HuH-7 (cell line): ENCODE measurements around the gene STRIT1.

Source experiments
- DNase-seq: peaks from one replicate; pipeline ENCODE4 v3.0.0; 2011; ENCODE audit warnings: low spot score

The STRIT1 gene

DNA sequence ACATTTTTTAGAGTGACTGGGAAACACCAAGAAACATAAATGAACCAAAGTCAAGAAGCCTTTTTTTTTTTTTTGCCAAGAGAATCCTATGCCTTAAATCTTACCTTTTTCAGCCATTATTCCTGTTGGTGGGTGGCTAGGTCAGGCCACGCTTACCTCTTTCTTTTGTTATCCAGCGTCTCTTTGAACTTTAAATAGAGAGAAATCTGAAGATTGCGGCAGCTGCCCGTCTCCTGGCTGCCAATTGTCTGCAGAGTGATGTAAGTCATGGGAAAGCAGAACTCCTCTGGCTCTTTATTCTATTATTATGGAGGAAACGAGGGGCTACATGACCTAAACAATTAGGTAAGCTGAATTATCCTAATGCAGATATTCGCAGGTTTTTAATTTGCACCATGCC is at the start of gene STRIT1:
TSS of gene STRIT1 (minus strand) at position 168 of the 400 bp plus-strand sequence.
- DNase-seq = no peak

DNA sequence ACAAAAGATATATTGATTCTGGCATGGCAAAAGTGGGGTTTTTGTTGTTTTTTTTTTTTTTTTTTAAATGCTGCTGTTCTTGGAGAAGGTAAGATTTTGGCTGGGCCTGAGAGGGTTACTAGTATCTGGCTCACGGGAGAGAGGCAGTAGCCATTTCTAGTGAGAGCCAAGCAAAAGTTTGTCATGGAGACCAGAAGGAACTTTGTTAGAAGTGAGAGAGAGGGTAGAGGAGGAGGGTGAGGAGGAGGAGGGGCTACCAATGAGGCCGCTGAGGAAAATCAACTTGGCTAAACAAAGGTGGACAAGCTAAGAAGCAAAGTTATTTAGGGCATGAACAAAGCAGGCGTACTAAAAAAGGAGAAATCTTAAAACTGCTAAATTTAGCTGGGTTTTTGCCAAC is 48.9 kb upstream of the STRIT1 start:
- no peak for DNase-seq

DNA sequence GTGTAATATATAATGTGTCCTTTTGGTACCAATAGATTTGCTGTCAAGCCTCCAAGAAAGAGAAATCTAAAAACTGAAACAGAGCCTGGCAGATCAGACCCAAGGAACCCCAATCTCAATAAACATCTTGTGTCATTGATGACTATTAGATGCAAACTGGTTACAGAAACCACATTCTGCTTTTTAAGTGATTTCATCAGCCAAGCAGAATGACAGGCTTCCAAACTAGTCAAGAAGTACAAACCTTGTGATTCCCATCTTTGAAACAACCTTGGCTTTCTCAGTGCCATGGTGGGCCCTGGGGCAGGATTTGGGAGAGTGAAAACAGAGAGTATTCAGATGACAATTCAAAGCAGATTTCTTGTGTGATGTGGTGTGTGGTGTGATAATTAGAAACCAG is 45.6 kb upstream of the STRIT1 start:
- no peak for DNase-seq

DNA sequence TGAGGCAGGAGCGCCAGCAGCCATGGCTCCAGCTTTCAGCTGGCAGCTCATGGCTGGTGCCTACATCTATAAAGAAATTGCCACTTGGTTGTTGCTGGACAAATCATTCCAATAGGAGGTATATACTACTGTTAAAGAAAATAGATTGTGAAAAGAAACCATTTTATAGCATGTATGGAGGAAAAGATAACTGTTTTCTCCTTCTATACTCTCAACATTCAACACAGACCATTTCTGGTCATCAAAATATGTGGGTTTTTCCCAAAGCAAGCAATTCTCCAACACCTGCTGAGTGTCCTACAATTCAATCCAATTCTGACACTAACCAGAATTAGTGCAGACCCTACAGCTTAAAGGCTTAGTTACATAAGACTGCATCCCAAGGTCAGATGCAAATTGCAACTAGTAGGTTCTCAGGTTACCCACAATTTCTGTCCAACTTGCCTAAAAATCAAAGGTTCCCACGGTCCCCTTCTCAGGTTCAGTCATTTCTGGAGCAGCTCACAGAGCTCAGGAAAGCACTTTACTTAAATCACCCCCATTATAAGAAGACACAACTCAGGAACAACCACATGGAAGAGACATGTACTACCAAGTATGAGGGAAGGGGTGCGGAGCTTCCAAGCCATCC is 42.4 kb upstream of the STRIT1 start:
- DNase-seq = no peak

DNA sequence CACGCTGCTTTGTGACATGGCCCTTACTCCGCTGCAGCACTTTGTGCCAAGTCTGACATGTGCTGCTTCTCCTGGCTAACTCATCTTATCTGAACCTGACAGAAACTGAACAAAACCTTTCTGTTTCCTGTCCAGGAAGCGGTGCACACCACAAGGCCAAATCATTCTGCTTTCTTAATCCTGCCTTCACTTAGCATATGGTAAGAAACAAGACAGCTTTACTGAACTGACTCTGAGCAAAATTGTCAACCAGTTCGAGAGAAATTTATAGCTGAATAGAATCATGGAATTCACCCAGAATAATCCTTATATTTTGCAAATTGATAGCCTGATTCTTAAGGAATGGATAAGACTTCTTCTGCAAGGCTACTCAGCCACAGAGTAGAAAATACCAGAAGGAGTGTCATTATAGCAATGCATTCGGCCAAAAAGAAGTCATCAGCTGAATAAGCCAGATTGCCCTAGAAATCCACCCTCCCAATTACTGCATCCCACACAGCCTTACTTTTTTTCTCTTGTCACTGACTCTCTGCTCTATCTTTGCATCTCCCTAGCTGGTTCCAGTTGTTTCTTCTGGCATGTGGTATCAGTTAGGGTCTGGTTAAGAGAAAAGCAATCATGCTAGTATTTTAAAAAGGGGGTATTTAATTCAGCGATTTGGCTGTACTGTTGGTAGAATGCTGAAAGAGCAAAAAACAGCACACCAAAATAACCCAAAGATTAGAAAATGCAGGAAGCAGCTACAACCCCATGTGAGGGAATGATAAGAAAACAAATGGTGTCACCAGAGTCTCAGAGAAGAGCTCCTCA is 41.6 kb upstream of the STRIT1 start:
- DNase-seq = no peak

DNA sequence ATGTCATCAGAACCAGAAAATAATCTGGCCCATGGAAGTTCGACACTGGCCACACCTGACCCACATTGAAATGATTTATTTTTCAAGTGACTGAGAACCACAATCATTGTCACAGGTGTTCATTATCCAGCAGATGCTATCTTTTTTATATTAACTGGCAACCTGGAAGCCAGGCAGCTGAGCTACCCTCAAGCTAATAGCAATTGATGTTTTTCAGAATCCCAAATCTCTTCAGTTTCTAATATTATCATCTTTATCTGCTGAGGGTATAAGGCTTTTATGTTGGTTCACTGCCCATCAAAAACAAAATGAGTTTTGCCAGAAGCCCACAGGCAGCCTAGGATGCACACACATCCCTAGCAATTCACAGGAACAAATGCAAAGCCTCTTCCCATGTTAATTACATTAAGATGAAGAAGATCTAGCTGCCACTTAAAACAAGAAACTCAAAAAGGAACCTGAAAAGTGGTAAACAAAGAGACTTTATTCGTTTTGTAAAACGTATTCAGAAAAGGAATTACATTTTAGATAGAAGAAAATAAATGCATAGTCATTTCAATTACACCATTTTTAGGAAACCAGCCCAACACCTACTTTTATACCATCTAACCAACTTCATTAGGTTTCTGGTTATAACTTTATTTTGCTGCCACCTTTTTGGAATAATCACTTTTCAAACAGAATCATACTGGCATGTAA is 40.9 kb upstream of the STRIT1 start:
- DNase-seq = no peak

DNA sequence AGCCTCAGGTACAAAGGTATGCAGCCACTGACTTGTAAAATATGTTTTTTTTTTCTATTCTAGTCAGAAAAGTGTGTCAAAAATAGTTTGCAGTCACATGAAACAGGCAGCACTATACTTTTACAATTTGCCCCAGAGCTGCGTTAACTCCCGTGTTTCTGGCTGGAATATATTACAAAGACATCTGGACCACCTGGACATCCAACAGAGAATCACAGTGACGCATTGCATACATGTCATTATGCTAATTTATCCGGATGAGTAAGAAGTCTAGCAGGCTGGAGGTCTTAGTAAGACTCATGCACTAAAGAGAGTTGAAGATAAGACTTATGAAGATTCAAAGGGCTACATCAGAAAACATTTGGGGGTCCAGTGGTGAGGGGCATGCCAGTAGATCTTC is 39.2 kb upstream of the STRIT1 start:
- no peak for DNase-seq

DNA sequence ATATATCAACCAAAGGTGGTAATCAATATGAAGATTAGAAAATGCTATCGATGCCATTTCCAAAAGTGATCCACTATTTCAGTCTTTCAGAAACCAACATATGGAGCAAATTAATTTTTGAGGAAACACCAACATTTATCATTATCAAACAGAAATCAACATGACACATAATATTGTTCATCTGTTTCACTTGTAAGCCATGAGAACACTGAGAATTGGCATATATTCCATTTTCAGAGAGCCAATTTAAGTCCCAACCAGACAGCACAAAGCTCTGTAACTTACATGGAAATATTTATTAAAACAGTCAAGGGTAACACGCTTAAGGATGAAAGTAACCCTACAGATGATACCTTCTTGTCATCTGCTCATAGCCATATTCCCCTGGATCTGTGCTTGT is 37.6 kb upstream of the STRIT1 start:
- no peak for DNase-seq

DNA sequence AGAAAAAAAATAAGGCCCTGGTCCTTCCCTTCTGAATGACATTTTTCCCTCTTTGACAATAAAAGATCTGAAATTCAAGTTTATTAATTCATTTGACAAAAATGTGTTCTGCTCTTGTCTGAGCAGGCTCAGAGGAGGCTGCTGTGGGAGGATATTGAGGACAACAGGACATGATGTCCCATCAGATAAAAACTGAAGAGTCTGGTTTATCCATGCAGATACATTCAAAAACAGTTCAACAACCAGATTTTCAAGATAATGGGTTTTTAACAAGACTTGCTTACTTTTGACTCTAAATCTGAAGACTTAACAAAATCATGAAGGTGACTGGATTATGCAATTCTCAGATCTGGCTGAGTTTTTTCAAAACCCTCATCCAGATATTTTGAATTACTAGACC is 36.9 kb upstream of the STRIT1 start:
- no peak for DNase-seq

DNA sequence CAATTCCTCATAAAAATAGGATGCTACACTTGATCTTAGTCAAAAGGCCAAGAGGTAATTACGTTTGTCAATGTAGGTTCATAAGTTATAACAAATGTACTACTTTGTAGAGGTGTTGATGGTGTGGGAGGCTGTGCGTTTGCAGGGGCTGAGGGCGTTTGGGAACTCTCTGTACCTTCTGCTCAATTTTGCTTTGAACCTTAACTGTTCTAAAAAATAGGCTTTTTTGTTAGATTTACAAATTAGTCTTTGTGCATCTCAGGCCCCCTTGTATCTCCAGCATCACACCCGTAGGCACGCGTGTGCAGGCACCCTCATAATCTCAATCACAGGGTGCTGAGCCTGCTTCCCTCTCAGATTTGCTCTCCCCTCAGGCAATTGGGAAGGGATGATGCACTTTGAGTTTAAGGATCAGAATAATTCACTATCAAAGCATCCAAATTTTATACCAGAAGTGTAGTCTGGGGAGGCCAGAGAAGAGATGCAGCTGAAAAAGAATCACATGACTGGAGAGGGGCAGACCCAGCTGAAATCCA is 36.1 kb upstream of the STRIT1 start:
- no peak for DNase-seq

DNA sequence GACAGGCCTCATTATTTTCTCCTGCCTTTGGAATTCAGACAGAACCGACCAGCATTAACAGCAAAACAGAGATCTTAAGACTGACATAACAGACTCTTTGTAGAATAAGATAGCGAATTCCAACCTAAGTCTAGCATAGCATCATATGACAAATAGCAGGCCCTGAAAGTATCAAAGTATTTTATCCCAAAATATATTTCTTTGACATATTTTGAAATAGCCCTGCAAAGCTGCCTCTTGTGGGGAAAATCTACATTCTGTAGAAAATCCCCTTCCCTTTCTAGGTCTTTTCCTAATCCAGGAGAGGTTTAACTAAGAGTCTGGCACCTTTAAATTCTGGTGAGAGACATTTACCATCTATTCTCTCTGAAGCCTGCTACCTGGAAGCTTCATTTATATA is 34.4 kb upstream of the STRIT1 start:
- no peak for DNase-seq

DNA sequence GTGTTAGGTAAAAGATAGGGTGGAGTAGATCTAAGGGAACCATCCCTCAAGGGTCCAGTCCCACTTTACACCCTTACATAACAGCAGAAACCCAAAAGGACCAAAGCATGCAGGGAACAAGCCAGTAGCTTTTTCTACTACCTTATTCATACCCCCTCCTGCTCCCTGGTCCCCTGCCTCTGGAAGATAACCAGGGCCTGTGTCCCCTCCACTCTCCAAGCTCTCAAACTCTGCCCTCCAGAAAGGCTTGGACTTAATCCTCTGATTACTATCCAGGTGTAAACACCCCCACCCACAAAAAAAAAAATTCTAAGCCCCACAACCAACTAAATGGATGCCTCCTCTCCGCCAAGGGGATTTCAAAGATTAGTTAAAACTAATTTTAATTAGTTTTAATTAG is 33.9 kb upstream of the STRIT1 start:
- DNase-seq = no peak

DNA sequence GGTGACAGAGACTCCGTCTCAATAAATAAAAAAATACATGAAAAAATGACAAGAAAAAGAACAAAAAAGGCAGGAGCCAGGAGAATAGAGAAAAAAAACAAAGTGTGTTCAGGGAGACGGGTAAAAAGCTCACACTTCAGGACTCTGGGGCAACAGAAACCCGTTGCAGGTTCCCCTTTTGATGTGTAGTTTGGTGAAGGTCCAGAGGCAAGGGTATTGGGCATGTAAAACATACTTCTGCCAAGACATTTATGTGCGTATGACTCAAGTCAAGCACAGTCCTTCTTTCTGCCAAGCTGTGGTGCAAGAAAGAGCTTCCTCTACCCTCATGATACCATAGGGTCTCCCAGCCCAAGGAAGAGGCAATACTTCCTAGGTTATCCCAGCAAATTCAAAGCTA is 33.4 kb upstream of the STRIT1 start:
- DNase-seq = no peak

DNA sequence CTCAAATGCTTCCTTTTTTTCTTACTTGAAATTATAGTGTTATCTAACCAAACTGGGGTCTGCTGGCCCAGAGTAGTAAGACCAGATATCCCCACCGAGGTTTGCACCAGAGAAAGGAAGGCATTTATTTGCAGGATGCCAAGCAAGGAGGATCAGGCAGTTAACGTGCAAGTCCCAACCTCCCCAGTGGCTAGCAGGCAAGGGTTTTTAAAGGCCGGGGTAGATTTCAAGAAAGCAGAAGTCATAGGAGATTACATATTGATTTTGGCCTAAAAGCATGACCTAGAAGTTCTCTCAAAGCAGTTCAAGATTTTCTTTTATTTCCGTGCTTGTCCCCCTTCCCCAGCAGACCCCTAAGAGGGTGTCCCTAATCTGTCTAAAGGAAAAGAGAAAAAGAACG is 32.8 kb upstream of the STRIT1 start:
- DNase-seq = no peak

DNA sequence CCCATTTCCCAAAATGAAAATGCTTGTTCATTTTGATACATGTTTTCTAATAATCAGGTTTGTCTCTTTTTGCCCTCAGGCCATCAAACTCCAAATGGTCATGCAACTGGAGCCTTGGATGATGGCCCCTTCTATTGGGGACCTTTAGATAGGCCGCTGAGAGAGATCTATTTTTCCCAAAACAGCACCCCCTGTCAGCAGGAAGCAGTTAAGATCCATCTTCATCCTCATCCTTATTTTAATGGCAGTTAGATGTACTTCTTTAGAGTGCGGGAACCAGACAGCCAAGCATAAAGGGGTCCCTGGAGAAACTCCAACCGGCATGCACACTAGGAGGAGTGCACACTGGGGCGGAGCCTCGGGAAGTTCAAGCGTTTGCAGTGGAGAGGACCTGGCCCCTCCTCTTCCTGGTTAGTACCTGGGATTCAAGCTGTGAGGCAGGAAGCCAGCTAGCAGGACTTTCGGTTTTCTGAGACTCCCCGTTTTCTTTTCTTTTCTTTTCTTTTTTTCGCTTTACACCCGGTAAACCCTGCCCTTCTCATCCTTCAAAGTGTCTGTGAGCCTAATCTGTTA is 31.9 kb upstream of the STRIT1 start:
- DNase-seq = no peak

DNA sequence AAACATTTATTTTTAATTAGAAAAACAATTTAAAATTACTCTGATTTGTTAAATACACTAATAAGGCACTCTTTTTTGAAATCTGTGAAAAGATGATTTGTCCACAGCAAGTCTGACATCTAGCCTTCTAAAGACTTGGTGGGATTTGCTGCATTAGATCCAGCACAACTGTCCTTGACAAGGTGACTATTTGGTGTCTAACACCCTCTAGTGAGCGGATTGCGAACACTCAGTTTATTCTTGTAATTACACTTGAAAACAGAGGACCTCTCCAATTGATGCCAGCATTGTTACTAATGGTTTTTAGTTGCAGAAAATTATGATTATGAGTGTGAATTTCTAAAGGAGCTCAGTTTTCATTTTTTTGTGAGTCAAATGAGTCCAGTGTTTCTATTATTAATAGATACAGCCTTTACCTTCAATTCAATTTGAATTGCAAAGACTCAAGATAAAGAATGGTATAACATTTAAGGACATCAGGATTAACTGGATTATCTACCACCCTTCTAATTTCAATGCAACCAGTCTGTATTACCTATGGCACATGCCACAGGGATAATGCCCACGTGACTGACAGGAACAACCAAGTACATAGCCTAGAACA is 29.7 kb upstream of the STRIT1 start:
- peak; percentile 44 for DNase-seq

DNA sequence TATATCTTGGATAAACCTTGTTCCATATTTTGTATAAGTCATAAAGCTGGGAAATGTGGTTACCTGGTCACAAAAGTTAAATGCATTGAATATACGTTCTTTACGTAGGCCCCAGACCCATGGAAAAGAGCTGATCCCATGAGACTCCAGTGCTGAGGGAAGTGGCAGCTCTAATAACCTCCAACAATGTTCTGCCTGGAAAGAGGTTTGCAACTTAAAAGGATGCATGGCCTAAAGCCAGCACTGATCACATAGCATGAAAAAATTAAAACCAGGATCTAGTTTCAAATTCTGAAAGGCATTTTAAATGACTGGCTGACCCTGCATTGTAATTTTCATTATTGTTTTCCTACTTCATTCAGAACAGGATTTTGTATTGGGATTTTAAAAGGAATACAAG is 27.9 kb upstream of the STRIT1 start:
- DNase-seq = no peak

DNA sequence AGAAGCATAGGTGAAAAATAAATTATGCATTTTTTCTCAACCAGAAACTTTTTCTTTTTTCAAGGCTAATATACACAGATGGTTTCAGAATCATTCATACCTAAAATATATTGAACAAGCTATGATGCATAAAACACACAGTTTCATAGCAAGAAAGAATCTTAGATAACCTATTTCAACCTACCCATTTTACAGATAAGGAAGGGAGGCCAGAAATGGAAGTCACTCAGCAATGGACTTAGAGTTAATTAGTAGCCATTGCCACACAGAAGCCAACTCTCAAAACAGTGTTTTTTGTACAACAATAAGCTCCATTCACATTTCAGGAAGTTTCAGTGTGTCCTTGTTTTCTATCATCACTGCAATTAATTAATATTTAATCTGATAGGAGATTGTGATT is 27.5 kb upstream of the STRIT1 start:
- no peak for DNase-seq

DNA sequence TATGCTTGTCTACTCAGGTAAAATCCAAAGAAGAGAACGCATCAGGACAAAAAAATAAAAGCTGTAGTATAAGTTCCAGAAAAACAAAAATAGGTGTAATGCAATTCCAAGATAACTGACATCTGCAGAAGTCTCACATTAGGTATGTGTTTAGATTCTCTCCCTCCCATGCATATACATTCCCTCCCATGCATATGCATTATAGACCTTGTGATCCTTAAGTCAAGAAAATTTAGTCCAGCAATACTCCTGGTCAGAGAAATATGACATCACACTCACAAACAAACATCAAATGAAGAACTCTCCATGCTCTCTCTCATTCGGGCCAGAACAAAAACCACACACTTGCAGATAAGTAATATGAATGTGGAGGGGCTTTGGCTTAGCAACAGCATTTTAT is 25.3 kb upstream of the STRIT1 start:
- no peak for DNase-seq

DNA sequence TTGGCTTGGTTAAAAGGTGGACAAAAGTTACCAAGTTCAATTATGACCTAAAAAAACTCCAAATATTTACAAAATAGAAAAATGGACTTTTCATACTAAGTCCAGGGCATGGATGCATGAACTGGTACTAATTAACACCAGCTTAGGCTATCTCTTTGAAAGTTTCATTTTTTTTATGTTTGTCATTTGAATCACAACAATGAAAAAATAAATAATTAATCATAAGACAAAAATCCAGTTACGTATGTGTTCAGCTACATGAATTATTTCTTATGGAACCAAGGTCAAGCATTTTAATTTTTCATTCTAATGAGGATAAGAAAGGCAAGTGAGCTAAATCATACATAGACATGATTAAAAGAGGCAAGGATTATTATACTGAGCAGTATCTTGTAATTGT is 23.7 kb upstream of the STRIT1 start:
- no peak for DNase-seq

DNA sequence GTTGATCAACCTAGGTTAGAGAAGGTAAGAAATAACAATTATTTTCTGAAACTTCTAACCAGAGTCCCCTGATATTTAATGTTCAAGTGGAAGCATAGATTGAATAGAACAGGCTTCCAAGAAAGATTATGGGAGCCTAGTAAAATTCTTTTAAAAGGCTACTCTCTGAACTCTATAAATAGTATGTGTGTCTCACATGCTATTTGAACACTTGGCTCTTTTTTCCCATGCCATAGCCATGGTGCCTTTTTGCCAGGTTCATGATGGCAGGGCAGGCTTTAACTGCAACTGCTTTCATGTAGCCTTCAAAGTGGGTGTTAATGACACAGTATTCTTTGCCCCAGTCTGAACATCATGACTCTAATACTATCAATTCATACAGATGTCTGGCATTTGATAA is 22.9 kb upstream of the STRIT1 start:
- DNase-seq = no peak

DNA sequence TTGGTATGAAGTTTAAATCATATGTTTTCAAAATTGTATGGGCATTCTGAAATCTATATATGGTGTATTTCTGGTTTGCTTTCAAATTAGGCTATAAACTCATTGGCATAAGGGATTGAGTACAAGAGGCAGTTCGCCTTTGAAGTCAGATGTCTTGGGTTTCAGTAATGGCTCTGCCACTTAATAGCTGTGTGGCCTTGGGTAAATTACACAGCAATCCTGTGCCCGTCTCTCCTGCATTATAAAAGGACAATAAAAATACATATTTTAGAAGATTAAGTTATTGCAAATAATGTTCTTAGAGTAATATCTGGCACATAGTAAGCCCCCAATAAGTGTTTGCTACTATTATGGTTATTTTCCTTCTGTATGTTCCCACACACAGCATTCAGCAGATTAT is 20.4 kb upstream of the STRIT1 start:
- DNase-seq = no peak
